Neural cell (in vitro differentiated cells): ENCODE measurements around the gene FSIP1.

ENCODE experiments used
- EZH2 ChIP-seq: fragments of 200-600, 300-800 bp; shearing (Covaris generic), sonication (generic); IDR thresholded peaks from 2 replicates; pipeline ENCODE4 v1.6.1; 2014; ENCODE audit warnings: antibody characterized with exemption, low read length, borderline replicate concordance, mild to moderate bottlenecking; ENCODE audit not compliant: insufficient read depth, poor library complexity, severe bottlenecking
- POLR2AphosphoS5 ChIP-seq: IDR thresholded peaks from 2 replicates; pipeline ENCODE4 v1.6.1; 2012
- TF ChIP-seq, protein P1 (sequence below): fragments of 450-650 bp; IDR thresholded peaks from 2 replicates; pipeline ENCODE4 v1.5.1; 2014; ENCODE audit warnings: antibody characterized with exemption, mild to moderate bottlenecking, moderate library complexity; ENCODE audit not compliant: poor library complexity, severe bottlenecking
- TF ChIP-seq, protein P2 (sequence below): IDR thresholded peaks from 2 replicates; pipeline ENCODE4 v1.6.1; 2012; ENCODE audit warnings: borderline replicate concordance

DNA sequence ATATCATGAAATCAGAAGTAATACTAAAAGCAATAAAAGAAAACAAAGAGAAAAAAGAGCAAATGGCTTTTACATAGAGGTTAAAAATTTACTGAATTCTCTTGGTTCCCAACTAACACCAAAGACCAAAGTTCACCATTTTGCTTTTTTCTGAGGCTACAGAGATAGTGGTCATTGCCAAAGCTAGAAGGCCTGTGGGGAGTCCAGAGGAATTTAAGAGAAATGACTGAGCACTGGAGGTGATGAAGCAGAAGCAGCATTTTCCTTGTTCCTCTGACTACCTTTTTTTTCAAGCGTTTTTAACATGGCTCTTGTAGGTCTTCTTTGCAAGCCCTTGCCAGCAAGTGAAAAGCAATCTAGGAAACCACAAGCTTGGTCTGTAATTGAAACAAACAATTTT, 143.6 kb downstream of the FSIP1 start:
- TF ChIP-seq, protein P1, sequence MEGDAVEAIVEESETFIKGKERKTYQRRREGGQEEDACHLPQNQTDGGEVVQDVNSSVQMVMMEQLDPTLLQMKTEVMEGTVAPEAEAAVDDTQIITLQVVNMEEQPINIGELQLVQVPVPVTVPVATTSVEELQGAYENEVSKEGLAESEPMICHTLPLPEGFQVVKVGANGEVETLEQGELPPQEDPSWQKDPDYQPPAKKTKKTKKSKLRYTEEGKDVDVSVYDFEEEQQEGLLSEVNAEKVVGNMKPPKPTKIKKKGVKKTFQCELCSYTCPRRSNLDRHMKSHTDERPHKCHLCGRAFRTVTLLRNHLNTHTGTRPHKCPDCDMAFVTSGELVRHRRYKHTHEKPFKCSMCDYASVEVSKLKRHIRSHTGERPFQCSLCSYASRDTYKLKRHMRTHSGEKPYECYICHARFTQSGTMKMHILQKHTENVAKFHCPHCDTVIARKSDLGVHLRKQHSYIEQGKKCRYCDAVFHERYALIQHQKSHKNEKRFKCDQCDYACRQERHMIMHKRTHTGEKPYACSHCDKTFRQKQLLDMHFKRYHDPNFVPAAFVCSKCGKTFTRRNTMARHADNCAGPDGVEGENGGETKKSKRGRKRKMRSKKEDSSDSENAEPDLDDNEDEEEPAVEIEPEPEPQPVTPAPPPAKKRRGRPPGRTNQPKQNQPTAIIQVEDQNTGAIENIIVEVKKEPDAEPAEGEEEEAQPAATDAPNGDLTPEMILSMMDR, result no peak
- no peak for TF ChIP-seq EZH2
- no peak for TF ChIP-seq POLR2AphosphoS5
- TF ChIP-seq, protein P2, sequence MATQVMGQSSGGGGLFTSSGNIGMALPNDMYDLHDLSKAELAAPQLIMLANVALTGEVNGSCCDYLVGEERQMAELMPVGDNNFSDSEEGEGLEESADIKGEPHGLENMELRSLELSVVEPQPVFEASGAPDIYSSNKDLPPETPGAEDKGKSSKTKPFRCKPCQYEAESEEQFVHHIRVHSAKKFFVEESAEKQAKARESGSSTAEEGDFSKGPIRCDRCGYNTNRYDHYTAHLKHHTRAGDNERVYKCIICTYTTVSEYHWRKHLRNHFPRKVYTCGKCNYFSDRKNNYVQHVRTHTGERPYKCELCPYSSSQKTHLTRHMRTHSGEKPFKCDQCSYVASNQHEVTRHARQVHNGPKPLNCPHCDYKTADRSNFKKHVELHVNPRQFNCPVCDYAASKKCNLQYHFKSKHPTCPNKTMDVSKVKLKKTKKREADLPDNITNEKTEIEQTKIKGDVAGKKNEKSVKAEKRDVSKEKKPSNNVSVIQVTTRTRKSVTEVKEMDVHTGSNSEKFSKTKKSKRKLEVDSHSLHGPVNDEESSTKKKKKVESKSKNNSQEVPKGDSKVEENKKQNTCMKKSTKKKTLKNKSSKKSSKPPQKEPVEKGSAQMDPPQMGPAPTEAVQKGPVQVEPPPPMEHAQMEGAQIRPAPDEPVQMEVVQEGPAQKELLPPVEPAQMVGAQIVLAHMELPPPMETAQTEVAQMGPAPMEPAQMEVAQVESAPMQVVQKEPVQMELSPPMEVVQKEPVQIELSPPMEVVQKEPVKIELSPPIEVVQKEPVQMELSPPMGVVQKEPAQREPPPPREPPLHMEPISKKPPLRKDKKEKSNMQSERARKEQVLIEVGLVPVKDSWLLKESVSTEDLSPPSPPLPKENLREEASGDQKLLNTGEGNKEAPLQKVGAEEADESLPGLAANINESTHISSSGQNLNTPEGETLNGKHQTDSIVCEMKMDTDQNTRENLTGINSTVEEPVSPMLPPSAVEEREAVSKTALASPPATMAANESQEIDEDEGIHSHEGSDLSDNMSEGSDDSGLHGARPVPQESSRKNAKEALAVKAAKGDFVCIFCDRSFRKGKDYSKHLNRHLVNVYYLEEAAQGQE, result no peak
